ENCODE measurements around the gene PLA2G2C.

GRCh38 chr1:20138346-20138745, 48.0 kb downstream of the PLA2G2C start:
- TF ChIP-seq CTCF (conservative IDR thresholded peaks at IDR 0.05; ENCODE audit: low read length) (no peak), EZH2phosphoT487 (IDR thresholded peaks at IDR 0.05; ENCODE audit: borderline replicate concordance, low read depth, low read length) (no peak)

Measured in OCI-LY7 (cell line).